Measurements from ENCODE around the gene PTPRN2.
"Not testable (repeated sequence)": the region's sequence is repeated elsewhere in the genome, so short reads cannot be mapped to it uniquely, and the experiment has no call there.

The PTPRN2 gene

GRCh38 chr7:158443014-158443687 is 144.5 kb downstream of the PTPRN2 start:
- no peak for DNase-seq

GRCh38 chr7:158442260-158442659 is 145.4 kb downstream of the PTPRN2 start:
- DNase-seq = no peak

GRCh38 chr7:158439035-158439434 is 148.6 kb downstream of the PTPRN2 start:
- DNase-seq = no peak

DNA sequence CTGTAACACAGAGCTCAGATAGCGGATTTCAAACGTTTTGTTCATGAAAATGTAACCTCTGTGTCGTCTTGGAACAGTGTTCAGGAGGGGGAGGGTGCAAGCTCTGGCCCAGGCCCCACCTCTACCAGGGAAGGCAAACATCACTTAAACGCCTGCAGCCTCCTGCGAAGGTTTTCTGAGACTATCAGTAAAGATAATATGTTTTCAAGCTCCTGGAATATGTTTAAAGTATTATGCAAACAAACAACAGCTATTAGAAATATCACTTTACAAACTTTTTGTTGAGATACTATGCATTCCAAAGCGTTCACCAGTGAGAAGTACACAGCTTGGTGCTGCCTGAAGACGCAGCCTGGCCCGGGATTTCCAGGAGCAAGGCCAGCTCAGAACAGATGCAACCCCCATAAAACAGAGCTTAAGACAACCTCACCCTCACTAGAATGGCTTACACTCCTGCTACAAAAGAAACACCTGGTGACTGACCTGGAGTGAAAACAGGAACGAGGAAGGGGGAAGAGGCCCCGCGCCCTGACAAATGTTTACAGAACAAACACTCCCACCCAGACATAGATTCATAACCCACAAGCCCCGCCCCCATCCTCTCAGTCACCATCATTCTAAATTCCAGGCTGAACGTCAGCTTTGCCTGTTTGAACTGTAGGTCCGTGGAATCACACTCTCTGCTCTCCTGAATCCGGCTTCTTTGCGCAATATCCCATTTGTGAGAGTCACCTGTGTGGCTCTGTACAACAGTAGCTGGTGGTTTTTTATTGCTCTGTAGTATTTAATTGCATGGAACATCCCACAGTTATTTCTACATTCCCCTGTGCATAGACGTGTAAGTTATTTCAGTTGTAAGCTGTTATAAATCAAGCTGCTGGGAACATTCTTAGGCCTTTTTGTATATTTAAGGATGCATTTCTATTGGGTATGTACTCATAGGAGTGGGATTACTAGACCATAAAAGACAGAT is 155.0 kb downstream of the PTPRN2 start:
- no peak for DNase-seq

DNA sequence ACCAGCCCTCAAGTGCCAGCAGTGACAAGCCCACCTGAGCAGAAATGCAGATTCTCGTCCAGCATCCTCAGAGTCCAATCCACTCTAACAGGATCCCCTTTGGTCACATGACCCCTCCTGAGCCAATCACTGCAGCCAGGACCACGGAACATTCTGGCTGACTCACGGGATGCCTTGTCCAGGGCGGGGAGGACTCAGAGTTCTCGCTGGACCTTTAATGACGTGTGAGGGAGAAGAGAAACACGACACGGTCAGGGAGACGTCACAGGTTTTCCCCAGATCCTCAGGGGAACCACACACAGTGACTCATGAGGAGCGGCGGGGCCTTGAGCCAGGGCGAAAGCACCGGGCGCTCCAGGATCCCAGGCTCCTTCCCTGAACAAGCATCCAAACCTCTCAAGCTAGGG is 155.7 kb downstream of the PTPRN2 start:
- no peak for DNase-seq

- no peak for DNase-seq
Measured at GRCh38 chr7:158431055-158431940, 156.3 kb downstream of the PTPRN2 start.

DNA sequence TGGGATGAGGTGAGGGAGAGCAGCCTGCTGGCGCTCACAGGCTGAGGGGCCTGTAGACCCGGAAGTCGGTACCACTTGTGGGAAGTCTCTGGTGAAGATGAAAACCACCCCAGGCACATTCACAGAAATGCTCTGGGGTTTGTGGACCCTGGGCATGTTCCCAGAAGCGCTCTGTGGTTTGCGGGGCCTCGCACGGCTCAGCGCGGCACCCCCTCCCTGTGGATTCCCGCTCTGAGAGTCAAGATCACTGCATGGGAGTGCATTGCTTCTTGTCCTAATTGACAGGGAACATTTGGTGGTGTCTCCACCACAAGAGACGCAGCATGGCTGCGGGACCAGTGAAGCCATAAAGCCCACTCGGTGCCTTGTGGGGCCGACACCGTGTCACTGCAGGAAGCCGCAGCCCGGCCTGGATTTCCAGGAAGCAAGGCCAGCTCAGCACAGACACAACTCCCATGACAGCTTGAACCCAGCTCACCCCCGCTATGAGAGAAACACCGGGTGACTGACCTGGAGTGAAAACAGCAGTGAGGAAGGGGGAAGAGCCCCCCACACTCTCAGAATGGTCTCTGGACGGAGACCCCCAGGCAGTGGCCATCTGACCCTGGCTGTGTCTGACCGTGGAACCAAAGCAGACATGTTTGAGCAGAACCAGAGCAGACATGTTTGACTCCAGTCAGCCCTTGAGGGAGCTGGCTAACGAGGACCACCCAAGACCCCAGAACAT is 157.2 kb downstream of the PTPRN2 start:
- no peak for DNase-seq

GRCh38 chr7:158428837-158429753 is 158.5 kb downstream of the PTPRN2 start:
- no peak for DNase-seq

DNA sequence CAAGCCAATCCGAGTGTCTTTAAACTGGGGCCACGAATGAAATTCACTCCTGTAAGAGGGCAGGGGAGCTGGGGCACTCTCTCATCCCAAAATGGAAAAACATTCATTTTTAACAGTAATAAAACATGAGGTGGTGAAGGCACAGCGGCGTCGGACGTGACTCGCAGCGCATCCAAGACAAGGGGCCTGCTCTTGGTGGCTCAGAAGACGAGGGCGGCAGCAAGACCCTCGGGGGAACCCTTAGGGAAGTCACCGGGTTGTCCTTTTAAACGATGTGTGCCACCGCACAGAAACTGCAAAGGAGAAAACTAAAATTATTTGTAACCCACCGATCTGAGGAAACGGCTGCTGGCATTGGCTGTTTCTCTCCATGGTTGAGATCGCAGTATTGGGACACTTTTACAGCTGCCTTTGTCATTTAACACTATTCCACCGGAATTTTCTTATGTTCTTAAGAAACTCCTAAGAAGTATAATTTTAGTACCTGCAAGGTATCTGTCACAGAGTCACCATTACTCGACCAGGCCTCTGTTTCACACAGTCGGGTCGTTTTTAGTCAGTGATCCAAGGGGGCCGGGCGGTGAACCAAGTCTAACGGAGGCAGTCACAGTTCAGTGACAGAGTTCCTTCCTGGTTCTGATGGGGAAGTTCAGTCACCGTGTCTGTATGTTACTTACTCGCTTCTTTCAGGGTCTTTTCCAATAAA is 159.3 kb downstream of the PTPRN2 start:
- DNase-seq = no peak

- DNase-seq = not testable (repeated sequence)
Measured at GRCh38 chr7:158425676-158426075, 161.9 kb downstream of the PTPRN2 start.

GRCh38 chr7:158424531-158424930 is 163.1 kb downstream of the PTPRN2 start:
- DNase-seq = no peak

DNA sequence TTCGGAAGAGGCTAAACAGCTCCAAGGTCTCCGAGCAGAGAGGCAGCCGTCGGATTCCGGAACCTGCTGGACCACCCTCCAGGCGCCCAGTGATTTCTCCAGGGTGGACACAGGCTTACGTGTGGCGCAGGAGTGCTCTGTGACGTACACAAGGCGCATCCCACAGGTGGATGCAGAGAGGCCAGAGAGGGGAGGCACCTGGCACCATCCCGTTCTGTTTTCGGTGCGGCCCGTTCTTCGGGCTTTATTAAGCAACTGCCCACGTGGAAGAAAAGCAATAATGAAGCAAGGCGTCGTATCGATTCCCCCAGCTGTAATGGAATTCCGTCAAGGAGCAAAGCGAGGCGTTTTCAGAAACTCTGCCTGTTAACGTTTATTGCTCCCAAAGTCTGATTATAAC is 163.6 kb downstream of the PTPRN2 start:
- no peak for DNase-seq

DNA sequence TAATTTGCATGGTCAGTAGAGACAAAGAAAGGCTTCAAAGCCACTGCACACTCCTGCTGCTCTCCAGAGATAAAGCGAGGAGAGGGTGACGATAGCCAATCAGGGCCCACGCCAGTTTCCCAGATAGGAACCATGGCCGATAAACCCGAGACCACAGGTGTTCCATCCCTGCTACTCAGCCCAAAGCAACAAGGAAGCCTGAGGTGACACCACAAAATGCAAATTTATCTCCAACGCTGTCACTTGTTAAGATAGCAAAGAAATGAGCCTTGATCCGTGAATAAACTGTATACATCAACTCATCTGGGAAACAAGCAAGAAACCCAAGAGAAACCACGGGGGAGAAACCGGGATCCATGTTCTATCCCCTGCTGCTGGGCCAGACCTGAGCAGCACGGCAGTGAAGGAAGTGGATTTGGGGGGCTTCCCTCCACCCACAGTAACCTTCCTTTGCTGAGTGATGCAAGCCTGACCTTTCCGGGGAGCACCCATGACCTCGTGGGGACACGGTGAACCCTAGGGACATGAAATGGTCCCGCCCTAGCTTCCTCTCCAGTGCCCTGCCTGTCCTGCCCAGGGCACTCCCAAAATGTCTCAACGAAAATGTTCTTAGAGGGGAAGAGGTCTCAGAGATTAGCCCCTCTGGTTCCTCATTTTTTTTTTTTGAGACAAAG is 164.6 kb downstream of the PTPRN2 start:
- DNase-seq = no peak

GRCh38 chr7:158422196-158422886 is 165.3 kb downstream of the PTPRN2 start:
- DNase-seq = no peak

GRCh38 chr7:158421361-158421760 is 166.3 kb downstream of the PTPRN2 start:
- DNase-seq = no peak

- no peak for DNase-seq
Measured at GRCh38 chr7:158420591-158421340, 166.9 kb downstream of the PTPRN2 start.

DNA sequence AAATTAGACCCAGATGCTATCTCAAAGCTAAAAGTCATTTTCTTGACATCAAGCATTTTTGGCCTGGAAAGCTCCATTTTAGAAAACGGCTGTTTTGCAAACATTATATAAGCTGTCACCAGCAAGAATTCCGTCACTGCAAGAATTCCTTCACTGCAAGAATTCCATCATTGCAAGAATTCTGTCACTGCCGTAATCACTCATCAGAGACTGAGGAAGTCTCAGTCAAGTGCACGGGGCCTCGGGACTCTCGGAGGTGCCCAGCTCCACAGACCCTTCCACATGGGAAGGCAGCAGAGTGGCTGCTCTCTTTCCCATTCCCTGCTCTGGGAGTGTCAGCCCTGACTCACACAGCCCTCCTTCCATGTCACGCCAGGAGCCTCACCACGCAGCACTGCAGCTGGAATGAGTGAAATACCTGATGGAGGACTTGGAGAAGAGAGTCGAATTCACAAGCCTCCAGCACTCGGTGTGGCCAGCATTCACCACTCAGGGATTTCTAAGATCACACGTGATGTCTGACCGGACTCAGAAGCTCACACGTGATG is 168.3 kb downstream of the PTPRN2 start:
- no peak for DNase-seq

DNA sequence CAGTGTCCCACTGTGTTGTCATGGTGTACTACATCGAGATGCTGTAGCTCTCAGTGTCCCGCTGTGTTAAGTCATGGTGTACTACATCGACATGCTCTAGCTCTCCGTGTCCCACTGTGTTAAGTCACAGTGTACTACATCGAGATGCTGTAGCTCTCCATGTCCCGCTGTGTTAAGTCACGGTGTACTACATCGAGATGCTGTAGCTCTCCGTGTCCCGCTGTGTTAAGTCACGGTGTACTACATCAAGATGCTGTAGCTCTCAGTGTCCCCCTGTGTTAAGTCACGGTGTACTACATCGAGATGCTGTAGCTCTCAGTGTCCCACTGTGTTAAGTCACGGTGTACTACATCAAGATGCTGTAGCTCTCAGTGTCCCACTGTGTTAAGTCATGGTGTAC is 169.2 kb downstream of the PTPRN2 start:
- not testable (repeated sequence) for DNase-seq
